PC-9 (cell line): ENCODE data around the gene RING1.

Source experiments
- CTCF ChIP-seq: fragments of 200-600 bp; sonication (generic); conservative IDR thresholded peaks from 2 replicates; pipeline ENCODE4 v1.6.1; 2017; ENCODE audit warnings: mixed run types, antibody characterized with exemption, mild to moderate bottlenecking, moderate library complexity
- EZH2 ChIP-seq: fragments of 200-600 bp; sonication (generic); IDR thresholded peaks from 2 replicates; pipeline ENCODE4 v1.8.0; 2017; ENCODE audit warnings: antibody characterized with exemption, low read depth

- TF ChIP-seq CTCF, result no peak
- no peak for TF ChIP-seq EZH2
Measured at GRCh38 chr6:33243476-33243875, 35.2 kb downstream of the RING1 start.
